Measurements from ENCODE around the gene EML2.
"Not testable (repeated sequence)": the region's sequence is repeated elsewhere in the genome, so short reads cannot be mapped to it uniquely, and the experiment has no call there.

The EML2 gene

DNA sequence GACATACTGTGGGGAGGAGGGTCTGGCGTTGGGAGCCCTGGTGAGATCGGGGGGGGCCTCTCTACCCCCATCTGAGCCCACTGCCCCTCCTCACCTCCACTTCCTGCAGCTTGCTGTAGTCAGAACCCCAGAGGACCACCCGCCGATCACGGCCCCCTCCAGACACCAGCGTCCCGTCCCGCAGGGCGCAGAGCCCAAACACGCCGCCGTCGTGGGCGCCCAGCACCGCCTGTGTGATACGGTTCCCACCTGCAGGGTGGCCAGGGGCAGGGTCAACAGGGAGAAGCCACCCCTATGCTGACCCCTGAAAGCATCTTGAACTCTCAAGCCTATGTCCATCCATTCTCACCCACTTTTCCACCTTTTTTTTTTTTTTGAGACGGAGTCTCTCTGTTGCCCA lies 17.8 kb downstream of the EML2 start:
- Histone ChIP-seq H3K4me1 (peaks cover 2% of the 10 kb centered on the region), H3K4me3 (no peak overlapping the region), H3K9me3 (no peaks in the 10 kb centered on the region), H3K27me3 (ENCODE audit: low read depth) (no peaks in the 10 kb centered on the region), H3K36me3 (replicated peaks) (peaks cover 30% of the 10 kb centered on the region)
- no peak for DNase-seq (ENCODE audit: low spot score in 2 of 2)
- in situ Hi-C loops (cut with MboI; ENCODE audit: low sequenced_read_pairs), result no loop called here

DNA sequence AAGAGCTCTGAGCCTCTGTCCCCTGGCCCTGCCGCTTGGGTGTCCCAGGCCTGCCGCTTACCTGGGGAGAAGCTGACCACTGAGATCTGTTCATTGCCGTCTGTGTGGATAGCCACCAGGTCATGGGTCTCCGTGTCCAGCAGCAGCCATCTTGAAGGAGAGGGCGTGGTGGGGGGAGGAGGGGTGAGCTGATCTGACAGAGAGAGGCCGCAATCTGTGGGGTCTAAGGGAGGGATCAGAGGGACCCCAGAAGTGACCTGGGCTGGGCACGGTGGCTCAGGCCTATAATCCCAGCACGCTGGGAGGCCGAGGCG lies 22.5 kb downstream of the EML2 start:
- Histone ChIP-seq H3K9me3 (no peaks in the 10 kb centered on the region), H3K4me3 (peak overlapping the region; percentile 16; the same call in 1 of the 2 replicates), H3K36me3 (replicated peaks) (peaks cover 58% of the 10 kb centered on the region), H3K4me1 (peaks cover 9% of the 10 kb centered on the region), H3K27me3 (ENCODE audit: low read depth) (no peaks in the 10 kb centered on the region)
- DNase-seq (ENCODE audit: low spot score in 2 of 2), result no peak
- in situ Hi-C loops (cut with MboI; ENCODE audit: low sequenced_read_pairs), result no loop called here

DNA sequence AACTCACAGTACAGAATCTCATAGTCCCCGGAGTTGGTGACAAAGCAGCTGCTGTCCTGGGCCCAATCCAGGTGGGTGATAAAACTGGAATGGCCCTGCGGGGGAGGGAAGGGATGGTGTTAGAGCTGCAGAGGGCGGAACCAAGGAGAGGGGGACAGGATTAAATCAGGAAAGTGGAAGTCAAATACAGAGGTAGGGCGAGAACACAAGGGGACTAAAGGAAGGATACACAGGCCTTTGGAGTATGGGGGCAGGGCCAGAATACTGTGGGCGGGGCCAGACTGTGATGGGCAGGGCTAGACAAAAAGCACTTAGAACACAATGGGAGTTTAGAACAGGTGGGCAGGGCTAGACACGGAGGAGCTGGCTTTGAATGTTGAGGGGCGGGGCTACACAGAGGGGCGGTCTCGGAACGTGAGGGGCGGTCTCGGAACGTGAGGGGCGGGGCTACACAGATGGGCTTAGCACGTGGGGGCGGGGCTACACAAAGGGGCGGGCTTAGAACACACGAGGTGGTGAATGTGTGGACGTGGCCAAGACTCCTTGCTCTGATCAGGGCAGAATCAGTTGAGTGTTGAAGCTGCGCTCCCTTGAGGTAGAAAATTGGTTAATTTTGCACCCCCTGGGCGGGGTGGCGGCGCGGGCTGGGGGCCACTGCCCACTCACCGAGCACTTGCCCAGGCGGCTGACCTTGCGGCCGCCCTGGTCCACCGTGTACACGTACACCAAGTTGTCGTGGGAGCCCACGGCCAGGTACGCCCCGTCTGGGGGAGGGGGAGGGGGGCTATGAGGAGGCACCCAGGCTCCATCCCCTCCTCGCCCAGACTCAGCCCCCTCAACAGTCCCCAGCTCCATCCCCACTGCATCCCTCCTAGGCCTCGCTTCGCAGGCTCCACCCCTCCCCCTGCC lies 23.1 kb downstream of the EML2 start:
- in situ Hi-C loops (cut with MboI; ENCODE audit: low sequenced_read_pairs), result no loop called here
- H3K36me3 ChIP-seq (replicated peaks), result peaks cover 58% of the 10 kb centered on the region
- peak overlapping the region; percentile 17 for H3K4me3 ChIP-seq
- no peaks in the 10 kb centered on the region for H3K9me3 ChIP-seq
- no peaks in the 10 kb centered on the region for H3K27me3 ChIP-seq (ENCODE audit: low read depth)
- peak; percentile 90 to 99 for DNase-seq (ENCODE audit: low spot score in 2 of 2)
- peaks cover 9% of the 10 kb centered on the region for H3K4me1 ChIP-seq

DNA sequence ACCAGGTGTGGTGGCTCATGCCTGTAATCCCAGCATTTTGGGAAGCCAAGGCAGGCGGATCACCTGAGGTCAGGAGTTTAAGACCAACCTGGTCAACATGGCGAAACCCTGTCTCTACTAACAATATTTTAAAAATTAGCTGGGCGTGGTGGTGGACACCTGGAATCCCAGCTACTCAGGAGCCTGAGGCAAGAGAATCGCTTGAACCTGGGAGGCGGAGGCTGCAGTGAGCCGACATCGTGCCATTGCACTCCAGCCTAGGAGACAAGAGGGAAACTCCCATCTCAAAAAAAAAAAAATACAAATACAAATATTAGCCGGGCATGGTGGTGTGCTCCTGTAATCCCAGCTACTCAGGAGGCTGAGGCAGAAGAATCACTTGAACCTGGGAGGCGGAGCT lies 24.1 kb downstream of the EML2 start:
- in situ Hi-C loops (cut with MboI; ENCODE audit: low sequenced_read_pairs); H3K9me3 ChIP-seq; H3K4me1 ChIP-seq; H3K4me3 ChIP-seq; DNase-seq (ENCODE audit: low spot score in 2 of 2); H3K27me3 ChIP-seq (ENCODE audit: low read depth): not testable (repeated sequence)
- peaks cover 61% of the 10 kb centered on the region for H3K36me3 ChIP-seq (replicated peaks)

DNA sequence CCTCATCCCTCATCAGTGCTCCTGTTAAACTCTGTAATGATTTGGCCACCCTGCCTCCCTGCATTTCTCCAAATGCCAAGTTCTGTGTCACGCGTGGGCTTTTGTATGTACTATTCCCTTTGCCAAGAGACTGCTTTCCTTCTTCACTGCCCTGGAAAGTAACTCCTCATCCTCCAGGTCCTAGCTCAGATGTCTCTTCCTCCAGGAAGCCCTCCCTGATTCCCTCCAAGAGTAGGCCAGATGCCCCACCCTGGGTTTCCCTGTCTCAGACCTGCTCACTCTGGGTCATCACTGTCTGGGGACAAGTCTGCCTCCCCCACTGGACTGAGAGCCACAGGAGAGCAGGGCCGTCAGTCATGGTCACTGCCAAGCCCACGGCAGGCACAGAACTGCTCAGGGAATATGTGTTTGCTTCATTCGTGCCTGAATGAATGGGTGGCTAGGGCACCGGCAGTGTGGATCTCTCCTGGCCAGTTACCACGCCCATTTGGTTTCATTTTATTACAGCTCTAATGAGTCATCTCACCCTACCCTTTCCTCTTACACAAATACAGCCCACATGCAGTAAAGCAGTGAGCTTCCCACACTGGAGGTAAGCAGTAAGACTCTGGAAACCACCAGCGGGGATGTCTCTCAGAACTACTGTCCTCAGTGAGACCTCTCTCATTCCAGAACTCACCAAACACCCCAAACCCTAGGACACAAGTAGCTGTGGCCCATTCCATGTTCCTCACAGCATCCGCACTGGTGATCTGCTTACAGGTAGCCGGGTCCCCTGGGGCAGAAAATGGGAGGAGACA lies 25.1 kb downstream of the EML2 start:
- Histone ChIP-seq H3K4me1 (peaks cover 9% of the 10 kb centered on the region), H3K9me3 (no peaks in the 10 kb centered on the region; the same call in 1 of the 2 replicates), H3K4me3 (no peak overlapping the region), H3K36me3 (replicated peaks) (peaks cover 58% of the 10 kb centered on the region), H3K27me3 (ENCODE audit: low read depth) (no peaks in the 10 kb centered on the region)
- no peak for DNase-seq (ENCODE audit: low spot score in 2 of 2)
- in situ Hi-C loops (cut with MboI; ENCODE audit: low sequenced_read_pairs), result no loop called here

DNA sequence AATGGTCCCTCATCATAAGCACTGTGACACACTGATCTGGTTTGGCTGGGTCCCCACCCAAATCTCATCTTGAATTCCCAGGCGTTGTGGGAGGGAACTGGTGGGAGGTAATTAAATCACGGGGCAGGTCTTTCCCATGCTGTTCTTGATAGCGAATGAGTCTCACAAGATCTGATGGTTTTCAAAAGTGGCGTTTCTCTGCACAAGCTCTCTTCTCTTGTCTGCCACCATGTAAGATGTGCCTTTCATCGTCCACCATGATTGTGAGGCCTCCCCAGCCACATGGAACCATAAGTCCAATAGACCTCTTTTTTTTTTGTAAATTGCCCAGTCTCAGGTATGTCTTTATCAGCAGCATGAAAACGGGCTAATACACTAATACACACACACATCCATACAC lies 30.2 kb downstream of the EML2 start:
- Histone ChIP-seq H3K4me1 (peaks cover 8% of the 10 kb centered on the region), H3K27me3 (ENCODE audit: low read depth) (no peaks in the 10 kb centered on the region), H3K9me3 (no peaks in the 10 kb centered on the region; the same call in 1 of the 2 replicates), H3K36me3 (replicated peaks) (peaks cover 31% of the 10 kb centered on the region), H3K4me3 (no peak overlapping the region)
- in situ Hi-C loops (cut with MboI; ENCODE audit: low sequenced_read_pairs), result no loop called here
- DNase-seq (ENCODE audit: low spot score in 2 of 2), result no peak

DNA sequence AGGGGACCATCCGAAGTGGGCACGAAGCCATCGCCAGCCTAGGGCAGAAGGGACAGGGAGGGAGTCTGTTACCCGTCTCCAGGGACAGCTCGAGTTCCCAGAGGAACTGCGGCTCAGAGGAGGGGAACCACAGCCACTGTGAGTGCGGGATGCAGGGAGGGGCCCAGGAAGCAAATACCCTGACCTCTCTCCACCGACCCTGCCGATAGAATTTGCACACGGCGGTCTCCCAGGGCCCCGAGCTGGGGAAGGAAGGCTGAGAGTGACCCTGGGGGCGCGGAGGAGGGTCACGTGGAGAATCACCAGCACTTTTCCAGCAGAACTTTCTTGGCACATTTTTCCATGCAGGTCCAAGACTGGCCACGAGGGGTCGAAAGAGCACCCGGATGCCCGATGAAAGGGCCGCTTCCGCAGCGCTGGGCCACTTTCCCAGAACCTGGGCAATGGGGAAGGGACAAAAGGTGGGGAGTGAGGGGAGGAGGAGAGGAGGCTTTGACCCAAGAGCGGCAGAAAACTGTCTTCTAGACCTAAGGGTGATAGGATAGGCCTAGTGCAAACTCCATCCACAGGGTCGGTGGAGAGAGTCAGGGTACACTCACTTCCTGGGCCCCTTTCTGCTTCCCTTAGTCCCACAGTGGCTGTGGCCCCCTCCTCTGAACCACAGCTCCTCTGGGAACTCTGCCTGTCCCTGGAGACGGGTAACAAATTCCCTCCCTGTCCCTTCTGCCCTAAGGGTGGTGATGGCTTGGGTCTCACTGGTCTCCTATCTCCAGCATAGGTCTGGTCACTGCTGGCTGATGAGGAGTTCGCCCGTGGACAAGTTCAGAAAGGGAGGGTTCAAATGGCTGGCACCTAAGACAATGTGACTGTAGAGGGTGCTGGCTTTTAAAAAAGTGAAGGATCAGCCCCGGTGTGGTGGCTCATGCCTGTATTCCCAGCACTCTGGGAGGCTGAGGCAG lies 31.8 kb downstream of the EML2 start:
- DNase-seq (ENCODE audit: low spot score in 2 of 2), result peak; percentile 80 to 93
- no peaks in the 10 kb centered on the region; the same call in 1 of the 2 replicates for H3K9me3 ChIP-seq
- peaks cover 8% of the 10 kb centered on the region for H3K4me1 ChIP-seq
- peaks cover 15% of the 10 kb centered on the region for H3K36me3 ChIP-seq (replicated peaks)
- H3K4me3 ChIP-seq, result peak overlapping the region; percentile 22
- in situ Hi-C loops (cut with MboI; ENCODE audit: low sequenced_read_pairs), result no loop called here
- H3K27me3 ChIP-seq (ENCODE audit: low read depth), result peaks cover 2% of the 10 kb centered on the region

DNA sequence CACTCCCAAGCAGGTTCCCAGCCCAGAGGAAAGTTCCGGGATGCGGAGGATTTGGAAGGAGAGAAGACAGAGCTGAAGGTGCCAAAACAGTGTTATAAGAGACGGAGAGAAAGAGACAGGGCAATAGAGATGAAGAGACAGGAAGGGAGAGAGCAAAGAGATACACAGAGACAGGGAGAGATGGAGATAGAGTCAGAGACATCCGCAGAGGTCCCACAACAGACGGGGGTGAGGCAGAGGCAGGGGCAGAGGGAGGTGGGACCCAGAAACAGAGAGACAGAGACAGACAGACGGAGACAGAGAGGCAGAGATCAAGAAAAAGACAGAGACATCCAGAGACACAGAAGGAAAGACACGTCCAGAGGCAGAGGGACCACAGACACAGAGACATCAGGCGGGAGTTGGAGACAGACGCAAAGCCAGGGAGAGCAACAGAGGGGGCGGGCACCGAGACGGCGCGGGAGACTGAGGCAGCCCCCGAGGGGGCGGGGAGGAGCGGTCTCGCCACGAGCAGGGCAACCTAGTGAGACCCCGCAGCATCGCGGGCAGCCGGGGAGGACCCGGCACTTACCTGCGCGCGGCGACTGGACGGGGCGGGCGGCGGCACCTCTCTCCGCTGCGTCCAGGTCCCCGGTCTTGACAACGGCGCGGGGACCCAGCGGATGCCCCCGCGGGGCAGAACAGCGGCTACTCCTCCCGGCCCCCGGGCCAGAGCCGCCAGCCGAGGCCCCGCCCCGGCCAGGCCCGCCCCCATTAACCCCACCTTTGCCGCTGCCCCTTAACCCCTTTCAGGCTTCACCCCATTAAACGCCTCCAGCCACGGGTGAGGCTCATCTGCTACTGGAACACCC lies 37.4 kb downstream of the EML2 start, which contains the start of gene GPR4:
TSS of gene GPR4 (minus strand) at position 689 of the 851 bp plus-strand sequence. CDS start 10,346 bp downstream, outside the sequence.
- Histone ChIP-seq H3K4me1 (peaks cover 1% of the 10 kb centered on the region), H3K36me3 (replicated peaks) (no peaks in the 10 kb centered on the region), H3K27me3 (ENCODE audit: low read depth) (peaks cover 57% of the 10 kb centered on the region), H3K4me3 (peak within 1 kb of the TSS; percentile 9; the same call in 1 of the 2 replicates), H3K9me3 (no peaks in the 10 kb centered on the region)
- in situ Hi-C loops (cut with MboI; ENCODE audit: low sequenced_read_pairs), result no loop called here
- peak in 1 of 2 experiments; percentile 65 for DNase-seq (ENCODE audit: low spot score in 2 of 2)

DNA sequence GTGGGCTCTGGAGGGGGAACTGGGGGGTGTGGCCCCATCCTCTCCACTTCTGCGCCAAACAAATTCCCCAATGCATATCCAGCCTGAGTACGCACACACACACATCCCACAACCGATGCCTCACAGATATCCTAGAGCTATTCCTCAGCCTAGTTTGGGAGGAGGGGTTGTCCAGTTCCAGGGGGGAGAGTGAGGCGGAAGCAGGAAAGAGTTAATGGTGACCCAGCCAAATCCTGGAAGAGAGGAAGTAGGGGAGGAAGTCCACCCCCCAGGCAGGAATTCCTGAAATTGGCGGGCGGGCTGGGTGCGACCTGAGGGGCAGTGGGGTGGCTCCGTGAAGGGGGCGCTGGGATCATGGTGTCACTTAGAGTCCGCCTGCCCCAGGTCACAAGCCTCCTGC lies 38.1 kb downstream of the EML2 start:
- Histone ChIP-seq H3K36me3 (replicated peaks) (no peaks in the 10 kb centered on the region), H3K9me3 (no peaks in the 10 kb centered on the region), H3K4me1 (no peaks in the 10 kb centered on the region), H3K27me3 (ENCODE audit: low read depth) (peaks cover 60% of the 10 kb centered on the region), H3K4me3 (no peak overlapping the region)
- no peak for DNase-seq (ENCODE audit: low spot score in 2 of 2)
- in situ Hi-C loops (cut with MboI; ENCODE audit: low sequenced_read_pairs), result no loop called here

DNA sequence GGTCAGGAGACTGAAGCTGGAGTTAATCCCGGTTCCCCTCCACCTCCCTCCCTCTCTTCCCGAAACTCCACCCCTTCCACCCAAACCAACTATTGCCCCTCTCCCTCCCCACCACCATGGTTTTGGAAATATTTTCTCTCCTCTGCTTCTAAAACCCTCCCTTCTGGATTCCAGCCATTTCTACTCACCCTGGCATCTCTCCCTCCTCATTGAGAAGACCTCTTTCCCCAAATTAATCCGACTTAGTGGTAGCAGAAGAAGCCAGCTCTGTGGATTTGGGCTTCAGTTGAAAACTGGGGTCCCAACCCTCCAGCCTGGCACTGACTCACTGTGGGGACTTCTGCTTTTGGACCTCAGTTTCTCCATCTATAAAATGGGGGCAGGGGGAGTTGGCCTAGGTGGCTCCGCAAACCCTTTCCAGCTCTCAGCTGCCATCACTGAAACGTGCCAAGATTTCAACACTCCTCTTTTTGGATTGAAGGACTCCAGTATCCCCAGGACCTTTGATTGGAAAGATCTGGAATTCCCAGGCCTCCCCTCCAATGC lies 38.8 kb downstream of the EML2 start:
- Histone ChIP-seq H3K9me3 (no peaks in the 10 kb centered on the region), H3K27me3 (ENCODE audit: low read depth) (peaks cover 60% of the 10 kb centered on the region), H3K4me1 (no peaks in the 10 kb centered on the region), H3K4me3 (no peak overlapping the region), H3K36me3 (replicated peaks) (no peaks in the 10 kb centered on the region)
- in situ Hi-C loops (cut with MboI; ENCODE audit: low sequenced_read_pairs), result no loop called here
- no peak for DNase-seq (ENCODE audit: low spot score in 2 of 2)

DNA sequence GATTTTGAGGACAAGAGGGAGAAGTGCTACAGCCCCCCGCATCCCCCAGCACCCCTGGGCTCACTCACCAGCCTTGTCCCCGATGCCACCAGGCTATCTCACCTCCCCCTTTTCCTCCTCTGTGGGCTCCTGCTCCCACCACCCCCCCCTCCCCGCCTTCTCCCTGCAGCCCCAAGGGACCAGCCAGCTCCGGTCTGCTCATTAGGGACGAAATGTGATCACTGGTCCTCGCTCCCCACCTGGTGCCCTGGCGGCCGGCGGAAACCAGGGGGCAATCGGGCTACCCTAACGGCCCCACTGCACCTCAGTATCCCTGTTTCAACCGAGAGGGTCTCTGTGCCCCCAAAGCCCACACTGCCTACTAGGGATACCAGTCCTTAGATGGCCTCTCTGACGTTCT lies 39.9 kb downstream of the EML2 start:
- H3K4me1 ChIP-seq, result no peaks in the 10 kb centered on the region
- DNase-seq (ENCODE audit: low spot score in 2 of 2), result no peak
- in situ Hi-C loops (cut with MboI; ENCODE audit: low sequenced_read_pairs), result no loop called here
- H3K9me3 ChIP-seq, result no peaks in the 10 kb centered on the region
- no peaks in the 10 kb centered on the region for H3K36me3 ChIP-seq (replicated peaks)
- peaks cover 60% of the 10 kb centered on the region for H3K27me3 ChIP-seq (ENCODE audit: low read depth)
- no peak overlapping the region for H3K4me3 ChIP-seq

DNA sequence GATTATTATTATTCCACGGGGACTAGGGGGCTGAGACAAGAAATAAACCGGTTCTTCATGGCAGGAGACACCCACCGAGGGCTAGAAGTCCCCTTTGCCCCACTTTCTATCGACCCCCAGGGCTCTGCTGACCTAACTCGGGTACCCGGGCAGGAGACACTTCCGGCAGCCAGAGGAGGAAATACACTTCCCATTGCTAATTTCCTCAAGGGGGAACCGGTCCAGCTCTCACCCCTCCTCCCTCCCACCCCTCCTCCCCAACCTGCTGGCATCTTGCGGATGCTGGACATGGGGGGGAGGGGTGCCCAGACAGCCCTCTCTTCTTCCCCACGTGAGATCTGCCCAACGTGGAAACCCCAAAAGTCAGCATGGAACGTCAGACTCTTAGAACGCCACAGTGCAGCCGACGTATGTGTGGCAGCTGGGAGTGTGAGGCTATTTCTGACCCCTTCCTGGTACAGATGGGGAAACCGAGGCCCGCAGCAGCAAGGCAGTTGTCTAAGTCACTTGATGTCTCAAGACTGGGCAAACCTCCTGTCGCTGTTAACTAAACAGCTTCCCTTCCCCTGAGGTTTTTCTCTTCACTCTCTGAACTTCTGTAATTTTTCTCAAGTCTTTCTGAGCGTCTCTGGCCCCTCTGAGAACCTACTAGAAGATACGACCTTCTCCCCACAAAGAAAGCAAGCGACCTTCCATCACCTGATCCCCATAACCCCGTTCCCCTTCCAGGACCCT lies 40.8 kb downstream of the EML2 start:
- Histone ChIP-seq H3K4me3 (no peak overlapping the region), H3K9me3 (no peaks in the 10 kb centered on the region), H3K36me3 (replicated peaks) (no peaks in the 10 kb centered on the region), H3K27me3 (ENCODE audit: low read depth) (peaks cover 60% of the 10 kb centered on the region), H3K4me1 (no peaks in the 10 kb centered on the region)
- no peak for DNase-seq (ENCODE audit: low spot score in 2 of 2)
- in situ Hi-C loops (cut with MboI; ENCODE audit: low sequenced_read_pairs), result no loop called here

Data from HAP-1 (cell line).